NOMO-1 (cell line): ENCODE results near the gene MYO1E.

Experiments
- DNase-seq, 2 experiments: peaks; one replicate each; lab custom pipeline; 2025; ENCODE audit not compliant: unreplicated experiment in 2 of 2; lab: John Stamatoyannopoulos, UW

The MYO1E gene

DNA sequence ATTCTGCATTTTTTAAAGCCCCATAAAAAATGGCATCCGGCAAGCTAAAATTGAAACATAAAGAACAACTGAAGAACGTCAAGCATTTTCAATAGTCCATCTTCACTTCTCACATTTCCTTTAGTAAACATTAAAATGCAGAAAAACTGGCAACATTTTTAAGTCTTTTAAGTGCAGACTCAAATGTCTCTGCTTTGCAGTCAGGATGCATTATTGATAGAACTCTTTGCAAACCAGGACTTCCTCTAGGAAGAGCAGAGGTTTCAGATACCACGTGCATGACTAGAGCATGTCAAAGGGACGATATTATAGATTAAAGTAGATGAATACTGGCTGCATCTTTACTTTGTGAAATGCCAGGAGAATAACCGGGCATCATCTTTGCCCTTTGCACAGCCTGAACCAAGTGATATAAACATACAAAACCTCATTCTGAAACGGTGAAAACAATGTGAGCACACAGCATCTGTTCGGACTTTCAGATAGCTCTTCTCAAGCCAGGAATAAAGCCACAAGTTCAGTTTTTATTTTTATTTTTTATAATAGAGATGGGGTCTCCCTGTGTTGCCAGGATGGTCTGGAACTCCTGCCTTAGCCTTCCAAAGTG is 101.0 kb downstream of the MYO1E start:
- DNase-seq = no peak

DNA sequence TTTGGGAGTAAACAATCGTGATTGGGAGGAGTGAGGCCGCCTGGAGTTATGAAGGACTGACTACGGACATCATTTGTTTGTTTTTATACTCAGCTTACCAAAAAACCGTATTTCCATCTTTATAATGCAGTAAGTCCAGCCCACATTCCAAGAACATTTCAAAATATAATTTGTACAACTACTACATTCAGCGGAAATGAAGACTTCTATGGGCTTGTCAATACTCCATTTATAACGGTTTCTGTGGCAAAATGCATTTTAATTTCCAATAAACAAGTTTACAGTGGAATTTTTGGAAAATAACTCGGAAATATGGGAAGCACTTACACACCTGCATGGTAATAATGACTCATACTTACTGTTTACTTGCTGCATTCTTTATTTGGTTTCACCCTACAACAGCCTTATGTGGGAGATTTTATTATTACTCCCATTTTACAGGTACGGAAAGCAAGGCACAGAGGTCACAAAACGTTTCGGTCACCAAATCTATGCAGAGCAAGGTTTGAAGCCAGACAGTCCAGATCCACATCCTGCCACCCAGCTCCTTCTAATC is 103.7 kb downstream of the MYO1E start:
- no peak for DNase-seq

DNA sequence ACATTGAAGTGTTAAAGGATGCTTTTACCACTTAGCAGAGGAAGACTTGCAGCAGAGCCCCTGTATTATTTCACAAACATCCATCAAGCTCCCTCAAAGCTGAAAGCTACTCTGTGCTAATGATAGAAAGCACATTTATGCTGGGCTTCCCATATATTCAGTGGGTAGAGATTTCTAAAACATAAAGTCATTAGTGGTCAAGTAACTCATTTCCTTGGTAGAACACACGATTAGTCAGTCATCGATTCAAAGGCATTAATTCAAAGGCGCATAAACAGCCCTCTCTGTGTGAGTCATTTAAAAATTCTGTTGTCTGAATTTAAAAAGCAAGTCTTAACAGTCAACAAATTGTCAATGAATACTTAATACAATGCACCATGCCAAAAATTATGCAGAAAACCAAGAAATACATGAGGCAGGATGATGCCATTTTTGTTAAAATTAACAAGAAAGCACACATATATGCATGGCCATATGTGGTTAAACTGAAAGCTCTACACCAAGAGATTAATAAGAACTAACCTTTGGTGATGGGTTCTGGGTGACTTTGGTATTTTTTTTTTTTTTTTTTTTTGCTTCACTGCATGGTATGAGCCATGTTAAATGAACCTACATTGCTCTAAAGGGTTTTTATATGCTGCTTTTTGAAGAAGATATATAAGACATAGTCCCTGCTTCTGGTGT is 104.4 kb downstream of the MYO1E start:
- peak in 1 of 2 experiments; percentile 48 for DNase-seq

DNA sequence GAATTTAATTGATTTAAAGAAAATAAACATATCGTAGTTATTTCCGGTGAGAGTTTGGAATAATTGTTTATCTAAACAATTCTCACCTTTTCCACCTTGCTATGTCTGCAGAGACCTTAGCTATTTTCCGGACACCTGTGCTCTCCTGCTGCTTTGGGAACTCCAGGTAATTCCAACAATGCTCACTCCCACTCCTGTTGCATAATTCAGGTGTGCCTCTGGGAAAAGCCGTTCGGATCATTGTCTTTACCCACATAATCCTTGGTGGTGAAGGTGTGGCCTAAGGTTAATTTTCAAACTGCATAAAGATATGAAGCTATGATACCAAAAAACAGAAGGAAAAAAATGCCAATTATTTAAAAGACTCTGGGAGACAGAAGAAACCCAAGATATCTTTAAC is 106.6 kb downstream of the MYO1E start:
- DNase-seq = no peak

DNA sequence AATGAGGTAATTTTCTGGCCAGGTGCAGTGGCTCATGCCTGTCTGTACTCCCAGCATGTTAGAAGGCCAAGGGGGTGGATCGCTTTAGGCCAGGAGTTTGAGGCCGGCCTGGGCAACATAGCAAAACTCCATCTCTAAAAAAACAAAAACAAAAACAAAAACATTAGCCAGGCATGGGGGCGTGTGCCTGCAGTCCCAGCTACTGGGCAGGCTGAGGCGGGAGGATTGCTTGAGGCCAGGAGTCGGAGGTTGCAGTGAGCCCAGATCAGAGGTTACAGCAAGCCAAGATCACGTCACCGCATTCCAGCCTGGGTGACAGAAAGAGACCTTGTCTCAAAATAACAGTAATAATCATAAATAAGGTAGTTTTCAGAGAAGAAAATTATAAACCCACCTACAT is 110.4 kb downstream of the MYO1E start:
- no peak for DNase-seq

DNA sequence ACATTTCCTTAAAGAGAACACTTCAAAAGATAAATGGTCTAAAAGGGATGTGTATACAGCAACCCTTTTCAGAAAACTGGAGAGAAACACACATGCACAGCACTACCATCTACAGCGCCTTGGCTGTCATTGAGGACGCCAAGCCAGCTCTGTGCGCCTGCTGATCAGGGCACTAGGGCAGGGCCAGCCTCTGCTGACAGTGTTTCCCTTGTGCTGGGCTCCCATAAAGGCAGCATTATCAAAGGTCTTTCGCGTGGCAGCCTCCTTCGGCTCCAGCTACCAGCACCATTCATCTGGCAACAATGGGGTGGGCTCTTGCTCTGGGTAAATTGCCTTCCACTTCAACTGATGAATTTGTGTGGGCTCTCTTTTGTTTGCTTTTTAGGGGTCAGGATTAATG is 112.6 kb downstream of the MYO1E start:
- no peak for DNase-seq

DNA sequence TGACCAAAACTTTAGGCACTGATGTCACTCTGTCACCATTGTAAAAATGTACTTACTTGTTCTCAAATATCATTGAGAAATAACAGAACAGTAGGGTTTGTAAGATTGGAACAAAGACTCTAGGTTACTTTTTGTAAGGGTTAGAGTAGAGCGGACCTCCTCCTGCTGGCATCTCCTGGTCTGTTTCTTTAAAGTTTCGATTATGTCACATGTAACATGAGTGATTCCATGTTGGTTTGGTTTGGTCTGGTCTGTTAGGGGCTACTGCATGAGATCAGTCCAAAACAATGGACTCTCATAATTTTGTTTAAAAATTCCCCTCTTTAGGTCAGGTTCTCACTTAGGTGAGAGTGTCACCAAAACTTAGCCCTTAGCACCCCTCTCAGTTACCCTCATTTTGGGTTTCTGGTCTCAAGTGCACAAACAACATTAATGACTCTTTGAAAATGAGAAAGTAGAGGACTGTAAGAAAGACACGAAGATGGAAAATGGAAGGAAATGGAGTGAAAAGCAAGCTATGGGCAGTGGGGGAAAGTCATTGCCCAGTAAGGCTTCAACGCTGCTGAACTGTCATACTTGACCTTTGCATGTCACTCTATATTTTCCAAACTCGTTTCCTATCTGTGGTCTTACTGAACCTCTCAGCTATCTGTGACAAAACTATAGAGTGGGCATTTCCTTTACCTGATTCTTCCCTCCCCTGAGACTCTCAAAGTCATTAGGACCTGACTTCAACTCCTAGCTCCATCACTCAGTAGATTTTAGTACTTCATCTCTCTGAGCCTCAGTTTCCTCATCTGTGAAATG is 113.3 kb downstream of the MYO1E start:
- DNase-seq = no peak

DNA sequence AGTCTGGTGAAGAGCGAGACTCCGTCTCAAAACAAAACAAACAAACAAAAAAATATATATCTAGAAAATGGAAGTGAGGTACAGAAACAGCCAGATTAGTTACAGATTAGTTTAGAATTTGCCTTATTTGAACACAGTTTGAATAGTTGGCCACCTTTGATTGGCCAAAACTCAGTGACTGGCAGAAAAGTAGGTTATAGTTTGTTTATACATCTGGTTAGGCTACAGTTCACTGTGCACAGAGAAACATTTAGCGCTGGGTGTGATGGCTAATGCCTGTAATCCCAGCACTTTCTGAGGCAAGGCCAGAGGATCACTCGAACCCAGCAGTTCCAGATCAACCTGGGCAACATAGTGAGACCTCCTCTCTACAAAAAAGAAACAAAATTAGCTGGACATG is 114.4 kb downstream of the MYO1E start:
- no peak for DNase-seq

DNA sequence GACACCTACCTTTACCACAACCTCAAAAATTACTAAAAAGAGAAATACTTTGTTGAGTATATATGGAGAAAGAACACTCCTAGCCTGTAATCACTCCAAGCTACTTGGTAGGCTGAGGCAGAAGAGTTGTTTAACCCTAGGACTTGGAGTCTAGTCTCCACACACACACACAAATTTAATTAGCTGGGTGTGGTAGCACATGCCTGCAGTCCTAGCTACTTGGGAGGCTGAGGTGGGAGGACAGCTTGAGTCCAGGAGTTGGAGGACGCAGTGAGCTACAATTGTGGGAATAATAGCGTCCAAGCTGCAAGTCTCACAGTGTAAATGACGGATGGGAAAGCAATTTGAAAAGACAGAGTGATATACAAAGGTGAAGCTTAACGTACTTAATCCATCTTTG is 115.5 kb downstream of the MYO1E start:
- DNase-seq = no peak

DNA sequence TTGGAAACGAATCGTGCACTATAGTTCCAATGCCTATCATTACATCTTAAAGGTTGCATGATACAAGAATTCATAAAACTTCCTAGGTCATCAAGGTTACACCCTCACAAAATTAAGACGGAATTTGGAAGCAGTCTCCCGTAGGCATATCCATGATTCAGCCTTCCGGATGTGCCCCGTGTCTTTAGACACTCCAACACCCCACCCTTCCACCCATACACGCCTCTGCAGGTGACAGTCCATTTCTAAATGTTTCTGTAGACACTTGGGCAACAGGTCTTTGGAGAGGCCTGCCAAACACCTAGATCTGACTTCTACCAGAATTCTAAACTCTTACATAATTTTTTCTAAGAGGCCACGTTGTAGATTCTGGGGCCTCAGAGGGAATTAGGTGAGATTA is 116.2 kb downstream of the MYO1E start:
- DNase-seq = no peak

DNA sequence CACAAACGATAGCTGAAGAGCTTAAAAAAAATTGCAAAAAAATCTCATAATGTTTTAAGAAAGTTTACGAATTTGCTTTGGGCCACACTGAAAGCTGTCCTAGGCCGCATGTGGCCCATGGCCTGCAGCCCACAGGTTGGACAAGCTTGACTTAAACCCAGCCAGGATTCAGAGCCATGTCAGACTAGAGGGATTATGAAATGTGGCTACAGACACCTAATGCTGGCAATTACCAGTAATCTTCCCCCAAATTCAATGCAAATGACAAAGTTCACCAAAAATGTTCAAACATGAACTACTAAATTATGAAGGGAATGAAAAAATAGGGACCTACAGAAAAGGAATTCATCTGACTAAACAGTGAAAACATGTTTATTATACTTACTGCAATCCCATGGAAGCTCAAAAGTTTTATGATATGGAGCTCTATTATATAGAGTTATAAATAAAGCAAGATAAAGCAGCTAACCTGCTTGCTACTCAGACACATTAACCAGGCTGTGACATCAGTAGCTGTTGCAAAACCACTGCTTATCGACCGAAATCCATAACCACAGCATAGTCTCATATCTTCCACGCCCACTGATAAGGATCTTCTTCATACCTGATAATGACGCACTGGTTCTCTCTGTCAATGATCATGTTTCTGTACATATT is 116.9 kb downstream of the MYO1E start:
- no peak for DNase-seq

DNA sequence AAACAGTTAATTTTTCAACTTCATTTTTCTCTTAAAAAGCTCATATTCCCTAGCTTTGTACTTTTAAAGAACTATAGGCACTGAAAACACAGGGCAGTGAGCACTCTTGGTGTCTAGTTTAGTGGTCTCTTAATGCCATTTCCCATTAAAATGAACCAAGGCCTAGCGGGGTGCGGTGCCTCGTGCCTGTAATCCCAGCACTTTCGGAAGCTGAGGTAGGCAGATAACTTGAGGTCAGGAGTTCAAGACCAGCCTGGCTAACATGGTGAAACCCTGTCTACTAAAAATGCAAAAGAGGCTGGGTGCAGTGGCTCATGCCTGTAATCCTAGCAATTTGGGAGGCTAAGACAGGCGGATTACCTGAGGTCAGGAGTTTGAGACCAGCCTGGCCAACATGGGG is 120.5 kb downstream of the MYO1E start:
- DNase-seq = no peak

DNA sequence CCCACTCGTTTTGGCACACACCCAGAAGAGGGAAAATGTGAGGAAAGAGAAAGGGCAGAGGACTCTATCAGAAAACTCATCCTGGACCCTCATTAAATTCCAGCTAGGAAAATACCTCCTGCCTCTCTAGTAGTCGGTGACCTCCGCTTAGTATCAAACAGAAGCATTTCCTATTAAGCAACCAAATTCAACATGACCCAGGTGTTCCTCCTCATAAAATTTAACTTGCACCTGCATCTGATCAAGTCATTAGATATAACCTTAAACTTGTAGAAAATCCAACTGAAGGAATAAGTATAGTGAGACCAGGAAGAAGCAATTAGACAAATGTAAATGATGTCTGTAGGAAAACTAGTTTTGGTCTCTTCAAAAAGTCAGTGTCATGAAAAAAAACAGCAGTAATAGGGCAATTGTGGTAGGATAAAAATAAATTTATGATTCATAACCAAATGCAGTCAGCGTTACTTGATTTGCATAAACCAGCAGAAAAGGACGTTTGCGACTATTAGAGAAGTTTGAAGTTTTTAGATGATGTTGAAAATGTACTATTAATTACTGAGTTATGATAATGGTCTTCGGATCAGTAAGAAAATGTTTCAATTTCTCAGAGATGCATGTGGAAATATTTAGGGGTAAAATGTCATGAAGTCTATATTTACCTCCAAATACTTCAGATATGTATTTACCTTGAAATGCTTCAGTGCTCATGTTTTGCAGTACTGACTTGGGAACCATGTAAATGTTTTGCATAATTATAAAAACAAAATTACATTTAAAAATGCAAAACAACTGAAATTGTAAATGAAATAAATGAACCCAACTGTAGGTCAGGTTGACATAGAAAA is 121.4 kb downstream of the MYO1E start:
- peak in 1 of 2 experiments; percentile 58 for DNase-seq

DNA sequence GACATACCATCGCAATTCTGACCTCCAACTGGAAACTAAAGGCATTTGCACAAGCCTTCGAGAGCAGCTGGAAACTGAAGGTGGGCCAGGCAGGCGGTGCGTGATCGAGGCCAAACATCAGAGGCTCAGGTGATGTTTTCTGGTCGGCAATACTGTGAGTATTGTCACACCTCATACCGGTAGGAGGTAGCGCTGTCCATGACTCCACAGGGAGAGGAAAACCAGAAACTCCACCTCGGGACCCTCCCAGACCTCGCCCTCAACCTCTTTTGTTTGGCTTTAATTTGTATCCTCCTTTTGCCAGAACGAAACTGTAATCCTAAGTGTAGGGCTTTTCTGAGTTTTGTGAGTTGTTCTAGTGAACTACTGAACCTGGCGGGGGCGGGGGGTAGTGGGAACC is 122.4 kb downstream of the MYO1E start:
- no peak for DNase-seq

DNA sequence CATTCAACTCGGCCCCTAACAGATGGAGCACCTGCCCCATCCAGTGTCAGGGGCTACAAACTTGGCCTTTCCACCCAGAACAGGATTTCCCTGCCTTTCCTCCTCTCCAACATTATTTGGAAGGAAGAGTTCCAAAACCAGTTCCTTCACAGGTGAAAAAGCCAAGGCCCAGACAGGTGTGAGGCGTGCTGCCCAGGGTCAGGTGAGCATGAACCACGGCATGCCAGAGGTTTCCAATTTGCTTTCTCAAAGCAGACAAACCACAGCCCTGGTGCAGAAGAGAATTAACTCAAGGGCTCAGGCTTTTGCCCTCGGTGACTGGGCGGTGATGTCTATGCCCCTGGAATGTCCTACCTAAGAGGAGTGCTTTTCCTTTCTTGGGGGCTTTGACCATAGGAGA is 122.9 kb downstream of the MYO1E start:
- no peak for DNase-seq

DNA sequence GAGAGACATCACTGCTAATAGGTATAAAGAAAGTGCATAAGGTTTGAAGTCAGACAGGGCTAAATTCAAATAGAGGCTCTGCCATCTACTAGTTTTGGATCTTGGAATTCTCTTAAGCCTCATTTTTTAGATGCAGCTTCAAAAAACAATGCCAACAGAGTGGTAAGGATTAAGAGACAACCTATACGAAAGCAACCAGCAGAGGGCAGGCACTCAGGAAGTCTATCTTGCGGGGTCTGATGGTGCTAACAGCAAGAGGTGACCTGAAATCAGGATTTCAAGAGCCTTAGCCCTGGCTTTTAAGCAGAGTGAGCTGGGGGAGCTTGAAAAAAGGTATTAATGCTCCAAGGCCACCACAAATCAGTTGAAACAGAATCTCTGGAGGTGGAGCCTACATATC is 125.3 kb downstream of the MYO1E start:
- peak; percentile 44 to 67 for DNase-seq

DNA sequence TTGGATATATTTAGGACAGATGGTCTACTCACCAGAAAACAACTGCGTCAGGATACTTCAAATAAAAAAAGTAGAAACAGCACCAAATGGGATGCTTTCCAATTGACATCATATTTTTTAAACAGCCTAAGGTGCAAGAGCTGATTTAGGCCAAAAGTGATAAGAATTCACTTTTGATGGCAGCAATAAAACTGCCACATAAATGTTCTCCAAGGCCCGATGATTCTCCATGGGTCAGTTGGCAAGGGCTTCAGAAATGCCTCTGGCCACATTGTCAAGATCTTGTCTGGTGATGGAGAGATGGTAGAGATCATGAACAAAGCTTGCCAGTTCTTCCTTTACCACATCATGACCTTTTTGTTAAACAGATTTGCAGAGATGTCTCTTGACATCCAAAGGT is 127.1 kb downstream of the MYO1E start:
- no peak for DNase-seq

DNA sequence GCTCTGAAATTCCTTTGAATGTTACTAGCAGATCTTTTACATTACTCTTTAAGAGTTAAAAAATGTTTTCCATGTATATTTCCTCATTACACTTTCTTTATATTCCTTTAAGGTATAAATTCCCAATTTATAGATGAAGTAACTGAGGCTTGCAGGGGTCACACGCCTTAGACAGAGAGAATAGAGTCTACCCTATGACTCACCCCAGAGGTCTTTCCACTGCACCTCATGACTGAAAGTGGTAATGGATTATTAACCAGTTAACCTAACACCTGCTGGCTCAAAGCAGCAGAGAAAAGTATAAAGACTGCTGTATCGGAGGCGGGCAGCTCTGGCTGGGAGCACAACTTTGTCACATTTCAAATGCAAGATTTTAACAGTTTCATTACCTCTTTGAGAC is 128.3 kb downstream of the MYO1E start:
- no peak for DNase-seq

DNA sequence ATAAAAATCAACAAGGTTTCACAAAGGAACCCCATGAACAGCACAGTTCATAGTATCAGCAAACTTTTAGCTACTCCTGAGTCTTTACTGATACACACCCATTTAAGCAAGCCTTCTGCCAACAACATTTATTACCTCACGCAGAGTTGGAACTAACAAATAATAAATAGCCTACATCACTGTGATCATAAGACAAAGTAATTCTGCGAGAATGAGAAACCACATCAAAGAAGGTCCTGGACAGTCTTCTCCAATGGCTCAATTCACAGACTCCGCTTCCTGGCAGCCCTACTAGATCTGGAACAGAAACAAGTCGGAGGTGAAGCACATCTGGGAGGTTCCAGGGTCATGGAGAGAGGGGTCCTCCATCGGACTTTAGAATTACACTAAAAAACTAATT is 129.0 kb downstream of the MYO1E start:
- DNase-seq = no peak

DNA sequence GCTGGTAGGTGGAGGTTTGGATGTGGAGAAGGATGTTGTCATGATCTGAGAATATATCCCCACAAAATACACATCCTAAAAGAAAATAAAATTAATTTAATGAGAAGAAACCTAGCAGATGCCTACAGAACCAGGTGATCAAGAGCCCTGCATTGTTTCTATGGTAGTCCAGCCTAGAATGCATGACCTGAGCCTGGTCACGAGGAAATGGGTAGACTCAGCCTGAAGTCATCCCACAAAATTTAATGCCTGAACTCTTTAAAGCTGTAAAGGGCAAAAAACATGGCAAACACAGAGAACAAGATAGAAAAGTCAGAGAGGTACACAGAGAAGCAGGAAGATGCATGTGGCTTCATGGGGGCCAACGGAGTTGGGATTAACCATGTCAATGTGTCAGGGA is 130.0 kb downstream of the MYO1E start:
- DNase-seq = no peak
